ENCODE measurements around the gene SREBF2. TPM values are rescaled to one million over a fixed set of nuclear protein-coding genes. Genes with fewer than 3 reads are reported as not detected.

The SREBF2 gene
- total and polyA plus RNA-seq, 2 of the 13 experiments (the other 11 are each of a cell fraction or from before 2014, with no cell fraction given) = 53.8 to 72.6 TPM

DNA sequence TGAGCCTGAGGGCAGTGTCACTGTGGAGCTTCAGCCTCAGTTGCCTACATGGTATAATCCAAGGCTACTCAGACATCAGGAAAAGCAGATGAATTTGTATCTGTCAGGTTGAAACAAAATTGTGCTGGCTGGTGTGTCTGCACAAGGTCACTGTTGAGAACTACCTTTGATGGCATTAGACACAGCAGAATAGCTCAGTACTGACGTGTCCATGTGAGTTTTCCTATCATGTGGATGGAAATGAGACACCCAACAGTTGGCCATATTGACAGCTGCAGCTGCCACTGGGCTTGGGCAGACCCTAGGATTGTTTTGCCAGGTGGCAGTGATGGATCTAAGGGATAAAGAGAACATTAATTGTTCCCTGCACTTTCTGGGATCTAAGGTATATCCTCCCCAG, 16.7 kb upstream of the SREBF2 start:
- H3K36me3 ChIP-seq (replicated peaks in 1 of 2; ENCODE audit: control insufficient read depth in 1 of 2, insufficient read depth in 2 of 2, low read length in 2 of 2) = peaks cover 2 to 44% of the 10 kb centered on the region in 2 experiments; a peak in 4 of 5 replicates
- 100% methylated on average over 1 of the region's 1 CpG for WGBS (ENCODE audit: low lambda C conversion rate)
- H3K9me3 ChIP-seq (ENCODE audit: low read length) = no peaks in the 10 kb centered on the region
- POLR2A ChIA-PET = interaction anchor here (1.2 to 2.2 kb wide), 2 partner anchors 16 to 17 kb away, joined by 4 to 5 read pairs; partner anchors contain the start of genes CCDC134 and SREBF2
- BruUV-seq (replicated peaks) = no TSS peak
- ATAC-seq = no peak
- CTCF ChIA-PET (ENCODE audit: low intra/inter-chr PET ratio, low total read pairs) = no interaction called here
- H3K4me2 ChIP-seq (ENCODE audit: low read depth, low read length) = no peak overlapping the region
- no peak overlapping the region for H3K4me3 ChIP-seq (replicated peaks in 1 of 3; ENCODE audit: insufficient read depth in 1 of 3, low read depth in 2 of 3, low read length in 3 of 3)
- H3K79me2 ChIP-seq (ENCODE audit: insufficient read depth, low read length) = no peaks in the 10 kb centered on the region
- no peaks in the 10 kb centered on the region for H3K4me1 ChIP-seq (ENCODE audit: insufficient read depth, low read length)
- intact Hi-C loops (cut with micrococcal nuclease; ENCODE audit: unreplicated experiment) (no loop called here), in situ Hi-C loops (cut with HindIII; ENCODE audit: extremely low pct_ligation_motif_present, low pct_unique_long_range_greater_than_20kb) (no loop called here)
- H2AFZ ChIP-seq (ENCODE audit: low read length) = no peak overlapping the region
- DNase-seq (ENCODE audit: low spot score) = no peak
- H3K27ac ChIP-seq (ENCODE audit: extremely low read length, insufficient read depth, low read length) = no peak overlapping the region
- no peak overlapping the region for H3K9ac ChIP-seq (ENCODE audit: insufficient read depth, low read depth, low read length)
- no peaks in the 10 kb centered on the region for H3K27me3 ChIP-seq (ENCODE audit: control insufficient read depth in 1 of 2, insufficient read depth in 2 of 2, low read length in 2 of 2)
- H4K20me1 ChIP-seq (ENCODE audit: insufficient read depth, low read length) = no peaks in the 10 kb centered on the region
- no peak for FAIRE-seq
- TF ChIP-seq MEF2D (CRISPR knock-in tag; IDR thresholded peaks at IDR 0.05) = no peak
- no peak for TF ChIP-seq ZBTB2 (CRISPR knock-in tag; IDR thresholded peaks at IDR 0.05; ENCODE audit: low read depth)
- TF ChIP-seq ZBTB7B (CRISPR knock-in tag; IDR thresholded peaks at IDR 0.05) = no peak

- in situ Hi-C loops (cut with HindIII; ENCODE audit: extremely low pct_ligation_motif_present, low pct_unique_long_range_greater_than_20kb) = no loop called here
- ATAC-seq (no peak), FAIRE-seq (no peak), DNase-seq (ENCODE audit: low spot score) (no peak)
- Histone ChIP-seq H3K79me2 (ENCODE audit: insufficient read depth, low read length) (no peaks in the 10 kb centered on the region), H3K9ac (ENCODE audit: insufficient read depth, low read depth, low read length) (no peak overlapping the region), H3K4me1 (ENCODE audit: insufficient read depth, low read length) (no peaks in the 10 kb centered on the region), H3K27me3 (ENCODE audit: control insufficient read depth in 1 of 2, insufficient read depth in 2 of 2, low read length in 2 of 2) (no peaks in the 10 kb centered on the region), H3K27ac (ENCODE audit: extremely low read length, insufficient read depth, low read length) (no peak overlapping the region), H2AFZ (ENCODE audit: low read length) (no peak overlapping the region), H3K9me3 (ENCODE audit: low read length) (no peaks in the 10 kb centered on the region), H4K20me1 (ENCODE audit: insufficient read depth, low read length) (no peaks in the 10 kb centered on the region), H3K4me3 (replicated peaks in 1 of 3; ENCODE audit: insufficient read depth in 1 of 3, low read depth in 2 of 3, low read length in 3 of 3) (no peak overlapping the region), H3K36me3 (replicated peaks in 1 of 2; ENCODE audit: control insufficient read depth in 1 of 2, insufficient read depth in 2 of 2, low read length in 2 of 2) (peaks cover 2 to 43% of the 10 kb centered on the region in 2 experiments; a peak in 4 of 5 replicates), H3K4me2 (ENCODE audit: low read depth, low read length) (no peak overlapping the region)
- BruUV-seq (replicated peaks) = no TSS peak
- ChIA-PET POLR2A (interaction anchor here (2.2 kb wide), 1 partner anchor 16 kb away, joined by 5 read pairs; the partner anchor contains the start of gene SREBF2), CTCF (ENCODE audit: low intra/inter-chr PET ratio, low total read pairs) (no interaction called here)
- intact Hi-C loops (cut with micrococcal nuclease; ENCODE audit: unreplicated experiment) = no loop called here
- 100% methylated on average over 2 of the region's 2 CpGs for WGBS (ENCODE audit: low lambda C conversion rate)
- TF ChIP-seq MIXL1 (CRISPR knock-in tag; IDR thresholded peaks at IDR 0.05) (no peak), CENPBD1 (CRISPR knock-in tag; IDR thresholded peaks at IDR 0.05; ENCODE audit: borderline replicate concordance, low read depth) (no peak), HMG20B (CRISPR knock-in tag; conservative IDR thresholded peaks at IDR 0.05) (no peak), ZNF788 (CRISPR knock-in tag; IDR thresholded peaks at IDR 0.05; ENCODE audit: borderline replicate concordance) (no peak), KLF16 (CRISPR knock-in tag; IDR thresholded peaks at IDR 0.05) (no peak), ZNF629 (CRISPR knock-in tag; conservative IDR thresholded peaks at IDR 0.05) (no peak), POLR2AphosphoS2 (IDR thresholded peaks at IDR 0.05; ENCODE audit: low read depth, low read length) (no peak), CREM (IDR thresholded peaks at IDR 0.05) (no peak), CREM (CRISPR knock-in tag; IDR thresholded peaks at IDR 0.05) (no peak), ZNF792 (CRISPR knock-in tag; IDR thresholded peaks at IDR 0.05) (no peak), PHF21A (CRISPR knock-in tag; IDR thresholded peaks at IDR 0.05) (no peak), IKZF1 (IDR thresholded peaks at IDR 0.05) (no peak)
Observed at GRCh38 chr22:41816871-41817270, 16.0 kb upstream of the SREBF2 start.

Measured in HepG2 (cell line).